Stimulated activated CD8-positive, alpha-beta memory T cell treated with anti-CD3 and anti-CD28 coated beads, Interleukin-15, amount 100 ng/mL, for 24 hours (primary cell): ENCODE results near the gene PRKN.

Source experiments
- DNase-seq: peaks from one replicate; pipeline ENCODE4 v3.0.0-alpha.2; 2020; ENCODE audit warnings: low read depth

The PRKN gene

GRCh38 chr6:162727322-162728182 is at the start of gene PRKN, which contains the start of gene PACRG:
TSS of gene PRKN (minus strand) at chr6:162727766.
TSS of gene PACRG (plus strand) at chr6:162727974.
- peak; percentile 95 for DNase-seq

GRCh38 chr6:162777091-162777490 is 49.5 kb upstream of the PRKN start:
- no peak for DNase-seq

DNA sequence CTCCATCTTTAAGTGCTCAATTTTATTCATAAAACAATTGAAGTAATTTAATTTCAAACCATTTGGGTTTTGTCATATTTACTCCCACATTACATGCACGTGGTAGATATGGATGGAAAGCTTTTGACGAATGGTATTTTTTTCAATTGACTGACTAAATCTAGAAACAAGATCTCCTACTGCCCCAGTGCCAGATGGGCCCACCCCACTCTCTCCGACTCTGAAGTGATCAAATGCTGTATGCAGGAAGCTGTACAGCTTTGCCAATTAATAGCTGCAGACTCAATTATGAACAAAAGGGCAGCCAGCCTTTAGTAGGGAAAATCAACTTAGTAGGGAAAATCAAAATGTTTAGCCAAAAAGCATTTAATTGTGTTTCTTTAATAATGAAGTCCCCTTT is 46.4 kb upstream of the PRKN start:
- DNase-seq = no peak

GRCh38 chr6:162772466-162772865 is 44.9 kb upstream of the PRKN start:
- DNase-seq = no peak

DNA sequence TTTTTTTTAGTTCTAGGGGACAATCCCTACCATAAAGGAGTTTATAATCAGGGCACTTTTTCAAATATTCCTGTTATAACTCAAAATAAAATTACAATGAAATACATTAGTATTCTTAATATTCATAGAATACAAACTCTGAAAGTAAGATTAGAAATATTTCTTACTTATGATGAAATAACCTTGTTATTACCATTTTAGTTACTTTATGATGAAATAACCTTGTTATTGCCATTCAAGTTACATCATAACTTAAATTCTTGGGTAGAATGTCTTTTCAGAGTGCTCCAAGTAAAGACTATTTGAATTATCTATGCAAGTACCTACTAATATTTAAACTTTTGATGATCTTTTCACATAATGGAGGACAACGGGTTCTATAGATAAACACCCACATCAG is 43.4 kb upstream of the PRKN start:
- DNase-seq = no peak

- no peak for DNase-seq
Measured at GRCh38 chr6:162770136-162770535, 42.6 kb upstream of the PRKN start.

- DNase-seq = no peak
Measured at GRCh38 chr6:162753775-162754174, 26.2 kb upstream of the PRKN start.

- DNase-seq = no peak
Measured at GRCh38 chr6:162751211-162751859, 23.8 kb upstream of the PRKN start.

DNA sequence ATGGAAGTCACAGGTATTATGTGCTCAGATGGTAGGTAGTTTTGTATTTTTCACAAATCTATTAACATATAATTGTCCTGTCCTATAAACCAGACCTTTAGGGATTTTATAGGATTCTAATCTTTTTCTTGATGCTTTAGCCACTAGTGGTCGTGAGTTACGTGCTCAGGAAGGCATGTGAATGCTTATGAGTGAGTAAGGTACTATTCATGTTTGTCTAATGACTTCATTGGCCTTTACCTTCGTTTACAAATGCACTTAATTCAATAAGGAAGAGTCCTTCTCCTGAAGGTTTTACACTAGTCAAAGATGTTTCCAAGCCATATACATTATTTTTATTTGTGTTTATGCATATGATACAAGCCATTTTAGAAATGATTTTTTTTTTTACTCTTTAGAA is 23.2 kb upstream of the PRKN start:
- no peak for DNase-seq

DNA sequence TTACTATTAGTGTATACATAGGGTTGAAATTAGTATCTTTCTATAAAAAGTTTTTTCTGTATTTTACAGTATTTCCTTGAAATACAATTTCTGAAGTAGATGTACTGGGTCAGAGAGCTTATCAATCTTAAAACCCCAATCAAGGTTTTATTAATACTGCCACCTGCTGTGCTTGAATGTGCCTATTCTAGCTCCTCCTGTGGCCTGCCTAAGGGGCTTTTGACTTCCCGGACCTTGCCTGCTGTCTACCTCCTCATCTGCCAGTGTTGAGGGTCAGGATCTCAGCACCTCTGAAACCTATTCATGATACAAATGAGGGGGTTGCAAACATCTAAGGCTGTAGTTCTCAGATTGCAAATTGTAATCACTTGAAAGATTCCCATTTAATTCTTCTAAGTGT is 9.4 kb upstream of the PRKN start:
- no peak for DNase-seq

DNA sequence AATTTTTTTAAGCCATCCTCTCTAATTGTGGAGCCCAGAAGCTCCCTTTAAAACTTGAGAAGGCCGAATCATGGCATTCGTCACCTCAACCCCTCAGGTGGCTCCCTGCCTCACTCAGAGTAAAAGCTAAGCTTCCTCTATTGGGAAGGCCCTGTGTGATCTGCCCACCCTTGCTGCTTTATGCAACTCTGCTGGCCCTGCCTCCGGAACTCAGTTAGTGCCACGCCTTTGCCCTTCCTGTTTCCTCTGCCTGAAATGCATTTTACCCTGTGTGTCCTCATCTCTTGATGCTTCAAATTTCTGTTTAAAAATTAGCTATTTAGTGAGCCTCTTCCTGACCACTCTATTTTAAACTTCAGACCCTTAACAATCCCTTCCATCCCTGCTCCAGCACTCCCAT is 5.9 kb upstream of the PRKN start:
- DNase-seq = no peak

DNA sequence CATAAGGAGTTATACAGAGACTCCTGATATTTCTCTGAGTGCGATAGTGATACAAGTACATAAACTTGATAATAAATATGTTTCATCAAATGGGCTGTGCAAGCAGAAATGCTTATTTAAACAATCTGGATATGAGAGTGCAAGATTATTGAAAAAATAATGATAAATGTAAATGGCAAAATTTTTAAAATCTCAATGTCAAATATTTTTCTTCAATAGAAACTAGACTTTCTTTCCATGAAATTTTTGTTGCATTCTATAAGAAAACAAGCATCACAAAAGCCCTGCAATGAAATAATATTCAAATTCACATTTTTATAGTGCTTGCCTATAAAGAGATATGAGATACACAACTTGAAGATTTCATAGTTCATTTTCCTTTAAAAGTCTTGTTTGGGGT is 2.9 kb upstream of the PRKN start:
- DNase-seq = no peak

DNA sequence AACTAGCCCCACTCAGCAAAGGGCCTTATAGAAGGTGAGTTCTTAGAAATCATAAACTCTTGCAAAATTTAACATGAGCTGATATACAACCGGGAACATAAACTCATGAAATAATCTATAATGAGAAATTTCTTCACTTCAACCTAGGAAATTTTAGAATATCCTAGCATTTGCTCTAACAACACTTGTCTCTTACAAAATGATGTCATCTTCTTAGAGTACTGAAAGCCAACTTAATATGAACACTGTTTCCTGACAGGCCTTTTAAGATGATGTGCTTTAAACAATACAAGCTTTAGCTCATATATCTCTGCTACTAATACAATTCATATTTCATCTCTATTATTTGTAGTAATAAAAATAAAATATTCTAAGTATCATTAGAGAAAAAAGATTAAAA is 1.1 kb upstream of the PRKN start:
- no peak for DNase-seq

GRCh38 chr6:162728197-162728596 is 631 bp upstream of the PRKN start:
- DNase-seq = no peak

DNA sequence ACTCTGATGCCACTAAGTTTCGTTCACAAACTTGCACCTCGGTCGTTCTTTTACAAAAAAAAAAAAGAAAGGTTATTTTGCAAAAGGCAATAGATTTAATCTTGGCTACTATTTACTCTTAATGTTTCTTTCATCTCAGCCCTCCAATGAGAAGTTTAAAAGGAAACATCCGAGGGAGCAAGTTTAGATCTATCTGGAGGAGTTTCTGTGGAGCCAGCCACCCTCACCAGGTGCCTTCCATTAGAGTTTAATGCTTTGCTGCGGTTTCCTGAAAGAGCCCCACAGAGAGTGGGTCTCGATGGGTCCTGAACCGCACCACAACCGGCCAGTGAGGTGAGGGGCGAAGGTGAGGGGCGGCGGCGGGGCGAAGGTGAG is 632 bp downstream of the PRKN start:
- no peak for DNase-seq

DNA sequence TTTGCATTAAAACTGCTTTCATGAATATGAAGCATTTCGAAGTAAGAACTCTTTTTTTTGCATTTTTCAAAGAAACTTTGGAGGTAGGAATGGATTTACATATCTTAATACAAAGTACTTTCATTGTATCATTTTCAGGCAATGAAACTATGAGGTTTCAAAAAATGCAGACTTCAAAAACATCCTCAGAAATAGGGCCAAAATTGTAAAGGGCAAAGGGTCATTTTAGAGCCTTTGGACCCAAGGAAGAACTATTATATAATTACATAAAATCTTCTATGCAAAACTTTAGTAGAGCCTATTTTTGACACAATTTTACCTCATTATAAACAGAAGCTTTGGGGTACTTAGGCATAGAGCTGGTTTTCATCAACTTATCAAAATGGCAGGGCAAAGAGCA is 4.9 kb downstream of the PRKN start:
- DNase-seq = no peak

GRCh38 chr6:162722226-162722625 is 5.3 kb downstream of the PRKN start:
- no peak for DNase-seq

- no peak for DNase-seq
Measured at GRCh38 chr6:162721404-162721687, 6.2 kb downstream of the PRKN start.

DNA sequence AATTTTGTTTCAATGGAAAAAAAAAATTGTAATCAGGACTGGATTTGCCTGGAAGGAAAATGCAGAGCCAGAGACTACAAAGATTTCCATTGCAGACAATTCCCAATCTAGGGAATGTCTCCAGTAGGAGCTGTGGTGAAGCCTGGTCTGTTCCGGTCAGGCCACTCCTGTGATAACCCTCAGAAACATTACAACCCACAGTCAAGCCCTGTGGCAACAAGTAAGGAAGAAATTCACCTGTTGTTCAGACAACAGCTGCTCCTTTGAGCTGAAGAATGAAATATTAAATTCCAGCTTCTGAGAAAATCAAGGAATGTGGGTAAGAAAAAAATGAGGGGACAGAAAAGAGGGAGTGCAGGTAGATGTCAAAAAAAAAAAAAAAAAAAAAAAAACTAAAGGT is 8.0 kb downstream of the PRKN start:
- DNase-seq = no peak

DNA sequence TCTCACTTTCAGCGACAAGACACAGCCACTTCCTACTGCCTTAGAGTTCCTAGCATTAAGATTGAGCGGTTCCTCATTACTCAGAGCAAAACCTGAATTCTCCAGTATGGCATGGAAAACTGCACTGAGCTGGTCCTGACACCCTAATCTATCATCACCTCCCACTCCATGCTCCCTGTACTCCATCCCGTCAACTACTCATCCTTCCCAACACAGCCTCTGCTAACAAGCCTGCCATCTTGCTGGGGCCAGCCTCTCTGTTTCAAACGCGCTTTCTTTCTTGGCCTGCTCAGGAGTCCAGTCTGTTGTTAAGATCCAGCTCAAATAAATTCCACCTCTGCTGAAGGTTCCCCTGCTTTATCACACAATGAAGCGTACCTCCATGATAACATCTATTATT is 12.0 kb downstream of the PRKN start:
- DNase-seq = no peak

- no peak for DNase-seq
Measured at GRCh38 chr6:162713974-162714780, 13.4 kb downstream of the PRKN start.

- no peak for DNase-seq
Measured at GRCh38 chr6:162712694-162713093, 14.9 kb downstream of the PRKN start.

GRCh38 chr6:162711376-162711775 is 16.2 kb downstream of the PRKN start:
- DNase-seq = no peak
